B cell (primary cell): Measurements from ENCODE around the gene RNPEP. TPM values are rescaled to one million over a fixed set of nuclear protein-coding genes. Genes with fewer than 3 reads are reported as not detected.
A peak's percentile ranks its signal among the peaks of the same experiment; 100 is the strongest.

Source experiments
- ATAC-seq: fragments of 200-7000 bp; cut with Tn5 transposase; one replicate; pipeline ENCODE4 v1.10.0; 2021; ENCODE audit warnings: low read depth, mild to moderate bottlenecking, moderate number of reproducible peaks, moderate library complexity
- CTCF ChIA-PET: fragments of 350-600 bp; sonication (Branson Sonifier 250); formaldehyde crosslinking; loops from one replicate; lab custom pipeline; 2021; ENCODE audit warnings: antibody characterized with exemption, inconsistent platforms; lab: Charles Lee
- POLR2A ChIA-PET: fragments of 350-600 bp; sonication (Branson Sonifier 250); formaldehyde crosslinking; loops from one replicate; lab custom pipeline; 2021; ENCODE audit warnings: antibody characterized with exemption; lab: Charles Lee
- DNase-seq: peaks from one replicate; pipeline ENCODE4 v3.0.0; 2013
- H2AFZ ChIP-seq: 2 replicates; pipeline ENCODE4 v1.6.1; 2012; ENCODE audit warnings: mild to moderate bottlenecking, low read depth, low read length; ENCODE audit not compliant: insufficient read depth, poor library complexity, severe bottlenecking
- H3K27ac ChIP-seq, 2 donors: 1 replicate in 1 of 2; 2 replicates in 1 of 2; pipeline ENCODE4 v1.5.1; 2012 to 2013; ENCODE audit warnings: low read length in 2 of 2, mild to moderate bottlenecking in 2 of 2, moderate library complexity in 1 of 2
- H3K27me3 ChIP-seq, 4 experiments: fragments of 200-600 bp in 1 of 4; sonication (generic) in 1 of 4; replicated peaks in 1 of 4; 1 replicate in 2 of 4; 2 replicates in 2 of 4; pipeline versions ENCODE4 v1.6.1 to v1.7.0; 2013 to 2016; ENCODE audit warnings: low read length in 3 of 4, mild to moderate bottlenecking in 2 of 4, mixed read lengths in 1 of 4, moderate library complexity in 1 of 4; ENCODE audit not compliant: insufficient read depth in 4 of 4, control insufficient read depth in 3 of 4; ENCODE audit errors: control extremely low read depth in 1 of 4
- H3K36me3 ChIP-seq, 2 experiments: replicated peaks in 1 of 2; 1 replicate in 1 of 2; 2 replicates in 1 of 2; pipeline versions ENCODE4 v1.6.1 to v1.7.1; 2013; ENCODE audit warnings: low read length in 1 of 2; ENCODE audit not compliant: insufficient read depth in 2 of 2, control insufficient read depth in 1 of 2; ENCODE audit errors: control extremely low read depth in 1 of 2, extremely low read depth in 1 of 2
- H3K4me1 ChIP-seq, 2 donors: fragments of 200-600 bp in 1 of 2; sonication (generic) in 1 of 2; 1 replicate in 1 of 2; 2 replicates in 1 of 2; pipeline versions ENCODE4 v1.5.1 to v1.6.1; 2013 to 2017; ENCODE audit warnings: low read length in 2 of 2; ENCODE audit not compliant: control insufficient read depth in 2 of 2, insufficient read depth in 2 of 2
- H3K4me2 ChIP-seq: replicated peaks from 2 replicates; pipeline ENCODE3; 2012; ENCODE audit warnings: mild to moderate bottlenecking, low read depth, low read length; ENCODE audit not compliant: poor library complexity, severe bottlenecking
- H3K4me3 ChIP-seq, 5 experiments: fragments of 200-600 bp in 1 of 5; sonication (generic) in 1 of 5; 1 replicate in 3 of 5; 2 replicates in 2 of 5; pipeline versions ENCODE4 v1.5.1 to v1.7.0; 2011 to 2016; ENCODE audit warnings: low read length in 4 of 5, mild to moderate bottlenecking in 4 of 5, low read depth in 2 of 5, control low read depth in 1 of 5, moderate library complexity in 1 of 5; ENCODE audit not compliant: insufficient read depth in 1 of 5; ENCODE audit errors: control extremely low read depth in 1 of 5, extremely low read depth in 1 of 5
- H3K79me2 ChIP-seq: fragments of 200-600 bp; sonication (generic); one replicate; pipeline ENCODE4 v1.6.0; 2016; ENCODE audit warnings: low read length; ENCODE audit not compliant: control insufficient read depth, insufficient read depth
- H3K9ac ChIP-seq: fragments of 200-600 bp; sonication (generic); 2 replicates; pipeline ENCODE4 v1.6.1; 2017; ENCODE audit warnings: mild to moderate bottlenecking, low read length, moderate library complexity
- H3K9me3 ChIP-seq, 3 donors: one replicate each; pipeline versions ENCODE4 v1.6.1 to v1.7.1; 2013; ENCODE audit warnings: low read length in 2 of 3; ENCODE audit not compliant: control insufficient read depth in 2 of 3, insufficient read depth in 1 of 3; ENCODE audit errors: control extremely low read depth in 1 of 3
- H4K20me1 ChIP-seq: 2 replicates; pipeline ENCODE4 v1.6.0; 2012; ENCODE audit warnings: mild to moderate bottlenecking, low read length; ENCODE audit not compliant: insufficient read depth, control insufficient read depth, poor library complexity, severe bottlenecking
- H3K27ac Mint-ChIP-seq: one replicate; pipeline ENCODE4 v1.8.0; 2021; ENCODE audit warnings: mixed read lengths
- H3K27me3 Mint-ChIP-seq: one replicate; pipeline ENCODE4 v1.8.0; 2021; ENCODE audit warnings: mixed read lengths
- H3K4me1 Mint-ChIP-seq: one replicate; pipeline ENCODE4 v1.8.0; 2021; ENCODE audit warnings: mixed read lengths
- H3K4me3 Mint-ChIP-seq: one replicate; pipeline ENCODE4 v1.8.0; 2021; ENCODE audit warnings: mixed read lengths
- H3K9me3 Mint-ChIP-seq: one replicate; pipeline ENCODE4 v1.8.0; 2022; ENCODE audit warnings: mixed read lengths; ENCODE audit not compliant: insufficient read depth
- EZH2 ChIP-seq: IDR thresholded peaks from 2 replicates; pipeline ENCODE4 v1.6.1; 2012; ENCODE audit warnings: borderline replicate concordance, low read depth, mild to moderate bottlenecking, moderate library complexity, low read length; ENCODE audit not compliant: insufficient read depth, poor library complexity, severe bottlenecking
- WGBS: methylation state at CpG from one replicate; pipeline ENCODE4 v1.1.5; 2013; ENCODE audit warnings: missing lambda C conversion rate; ENCODE audit not compliant: insufficient coverage; 5-methylcytosine and 5-hydroxymethylcytosine counted together
- intact Hi-C: fragments of 100-400 bp; cut with micrococcal nuclease; formaldehyde crosslinking; loops from one replicate; pipeline ENCODE4 v1.10.0; 2022
- polyA plus RNA-seq: library from polyadenylated mRNA; depleted of rRNA; stranded (reverse); fragments of >200 nt; gene quantifications from 2 replicates; pipeline ENCODE4 v1.2.3, GENCODE V29; 2012
- total RNA-seq, 2 donors: library from RNA; stranded (reverse); fragments of 120-200 nt in 1 of 2; gene quantifications; 1 replicate in 1 of 2; 2 replicates in 1 of 2; pipeline versions ENCODE4 v1.2.3 to v1.2.4, GENCODE V29; 2013 to 2022
- TF ChIP-seq, protein P1 (sequence below): fragments of 200-600 bp; IDR thresholded peaks from one replicate; pipeline ENCODE4 v1.8.0; 2022; ENCODE audit warnings: antibody characterized with exemption, mild to moderate bottlenecking

Gene RNPEP
- total and polyA plus RNA-seq, 2 donors (not counting 1 experiment from before 2014, with no cell fraction given): 28.9 to 42.9 TPM

DNA sequence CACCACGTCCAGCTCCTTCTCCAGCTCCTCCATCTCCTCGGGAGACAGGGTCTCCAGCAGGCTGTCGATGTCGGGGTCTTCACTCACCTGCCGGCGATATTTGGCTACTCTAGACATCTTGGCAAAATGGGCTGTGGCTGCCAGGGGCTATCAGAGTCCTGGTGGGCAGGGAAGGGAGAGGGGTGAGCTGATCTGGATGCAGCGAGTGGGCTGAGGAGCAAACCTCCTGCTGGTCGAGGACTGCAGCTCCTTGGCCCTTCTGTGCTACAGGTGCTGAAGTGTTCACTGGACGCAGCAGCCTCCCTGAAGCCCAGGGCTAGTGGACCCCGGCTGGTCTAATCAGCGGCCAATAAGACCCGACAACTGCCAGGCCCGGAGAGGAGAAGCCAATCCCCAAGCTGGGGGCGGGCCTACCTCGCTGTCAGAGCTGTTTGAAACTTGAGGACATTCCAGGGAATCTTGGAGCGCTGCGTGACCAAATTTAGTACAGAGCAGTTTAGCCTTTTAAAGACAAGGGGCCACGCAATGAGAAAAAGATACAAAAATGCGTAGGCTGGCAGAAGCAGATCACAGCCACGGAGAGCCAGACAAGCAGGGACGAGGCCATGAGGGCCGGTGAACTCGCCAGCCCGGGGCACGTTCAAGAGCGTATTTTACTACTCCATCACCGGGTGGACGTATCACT lies 36.1 kb upstream of the RNPEP start, which contains the start of gene LMOD1:
TSS of gene LMOD1 (minus strand) at position 325 of the 685 bp plus-strand sequence. CDS start at position 117, 208 bp downstream.
- H3K27ac ChIP-seq: no peak within 1 kb of the TSS
- DNase-seq (peak; percentile 28), ATAC-seq (no peak)
- H3K27me3 Mint-ChIP-seq: peaks cover 56% of the 10 kb centered on the region
- peaks cover 0 to 41% (median 31%) of the 10 kb centered on the region in 4 experiments for H3K27me3 ChIP-seq
- peak within 1 kb of the TSS; percentile 77 for H3K4me3 Mint-ChIP-seq
- no peaks in the 10 kb centered on the region for H3K36me3 ChIP-seq
- 8% methylated on average over 26 of the region's 28 CpGs for WGBS
- H3K27ac Mint-ChIP-seq: no peak within 1 kb of the TSS
- no peaks in the 10 kb centered on the region for H4K20me1 ChIP-seq
- TF ChIP-seq, protein P1, sequence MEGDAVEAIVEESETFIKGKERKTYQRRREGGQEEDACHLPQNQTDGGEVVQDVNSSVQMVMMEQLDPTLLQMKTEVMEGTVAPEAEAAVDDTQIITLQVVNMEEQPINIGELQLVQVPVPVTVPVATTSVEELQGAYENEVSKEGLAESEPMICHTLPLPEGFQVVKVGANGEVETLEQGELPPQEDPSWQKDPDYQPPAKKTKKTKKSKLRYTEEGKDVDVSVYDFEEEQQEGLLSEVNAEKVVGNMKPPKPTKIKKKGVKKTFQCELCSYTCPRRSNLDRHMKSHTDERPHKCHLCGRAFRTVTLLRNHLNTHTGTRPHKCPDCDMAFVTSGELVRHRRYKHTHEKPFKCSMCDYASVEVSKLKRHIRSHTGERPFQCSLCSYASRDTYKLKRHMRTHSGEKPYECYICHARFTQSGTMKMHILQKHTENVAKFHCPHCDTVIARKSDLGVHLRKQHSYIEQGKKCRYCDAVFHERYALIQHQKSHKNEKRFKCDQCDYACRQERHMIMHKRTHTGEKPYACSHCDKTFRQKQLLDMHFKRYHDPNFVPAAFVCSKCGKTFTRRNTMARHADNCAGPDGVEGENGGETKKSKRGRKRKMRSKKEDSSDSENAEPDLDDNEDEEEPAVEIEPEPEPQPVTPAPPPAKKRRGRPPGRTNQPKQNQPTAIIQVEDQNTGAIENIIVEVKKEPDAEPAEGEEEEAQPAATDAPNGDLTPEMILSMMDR: no peak
- TF ChIP-seq EZH2: no peak
- H3K4me1 ChIP-seq: peaks cover 10 to 11% of the 10 kb centered on the region in 2 donors
- ChIA-PET CTCF (interaction anchor here (0.9 kb wide), 1 partner anchor 69 kb away, joined by 6 read pairs; no protein-coding TSS in a partner anchor), POLR2A (no interaction called here)
- H3K4me1 Mint-ChIP-seq: peaks cover 11% of the 10 kb centered on the region
- H3K4me2 ChIP-seq: peak within 1 kb of the TSS; percentile 68
- no peaks in the 10 kb centered on the region for H3K9me3 Mint-ChIP-seq
- peak within 1 kb of the TSS in 3 of 5 experiments; percentile 5 to 53 (median 12) for H3K4me3 ChIP-seq
- H3K9ac ChIP-seq: peak within 1 kb of the TSS; percentile 39
- intact Hi-C loops: no loop called here
- peak within 1 kb of the TSS; percentile 69 for H2AFZ ChIP-seq
- peaks cover 0 to 6% (median 0%) of the 10 kb centered on the region in 3 donors for H3K9me3 ChIP-seq
- no peaks in the 10 kb centered on the region for H3K79me2 ChIP-seq

DNA sequence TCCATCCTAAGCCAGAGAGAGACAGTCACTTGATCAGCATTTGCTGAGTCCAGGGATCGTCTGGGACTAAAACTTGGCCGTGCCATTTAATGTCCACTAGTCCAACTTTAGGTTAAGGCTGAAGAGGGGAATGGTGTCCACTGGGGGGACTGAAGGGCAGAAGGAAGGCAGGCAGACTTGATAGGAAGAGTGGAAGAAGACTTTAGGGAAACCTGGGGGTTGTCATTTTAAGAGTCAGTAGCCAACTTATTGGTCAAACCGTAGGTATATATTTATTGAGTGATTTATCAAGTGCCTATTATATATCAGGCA lies 34.8 kb upstream of the RNPEP start:
- H3K79me2 ChIP-seq: no peaks in the 10 kb centered on the region
- H3K9me3 Mint-ChIP-seq: no peaks in the 10 kb centered on the region
- POLR2A ChIA-PET: no interaction called here
- CTCF ChIA-PET: no interaction called here
- DNase-seq (no peak), ATAC-seq (no peak)
- H2AFZ ChIP-seq: no peak overlapping the region
- no peak overlapping the region for H3K4me2 ChIP-seq
- no peak overlapping the region for H3K9ac ChIP-seq
- peaks cover 11% of the 10 kb centered on the region for H3K4me1 Mint-ChIP-seq
- no peak for TF ChIP-seq EZH2
- TF ChIP-seq, protein P1: no peak
- H4K20me1 ChIP-seq: no peaks in the 10 kb centered on the region
- H3K27me3 Mint-ChIP-seq: peaks cover 56% of the 10 kb centered on the region
- H3K36me3 ChIP-seq: no peaks in the 10 kb centered on the region
- peaks cover 0 to 41% (median 29%) of the 10 kb centered on the region in 4 experiments for H3K27me3 ChIP-seq
- H3K27ac Mint-ChIP-seq: no peak overlapping the region
- H3K9me3 ChIP-seq: peaks cover 0 to 6% (median 0%) of the 10 kb centered on the region in 3 donors
- H3K4me1 ChIP-seq: peaks cover 10 to 11% of the 10 kb centered on the region in 2 donors
- no peak overlapping the region for H3K4me3 ChIP-seq
- H3K4me3 Mint-ChIP-seq: no peak overlapping the region
- intact Hi-C loops: no loop called here
- H3K27ac ChIP-seq: no peak overlapping the region
- 79% methylated on average over 2 of the region's 3 CpGs for WGBS
